Effector CD4-positive, alpha-beta T cell (primary cell): ENCODE data around the gene GYPC.
"Not testable (repeated sequence)": the region's sequence is repeated elsewhere in the genome, so short reads cannot be mapped to it uniquely, and the experiment has no call there.

Experiments
- DNase-seq: peaks from one replicate; pipeline ENCODE4 v3.0.0-alpha.2; 2020

GYPC gene

DNA sequence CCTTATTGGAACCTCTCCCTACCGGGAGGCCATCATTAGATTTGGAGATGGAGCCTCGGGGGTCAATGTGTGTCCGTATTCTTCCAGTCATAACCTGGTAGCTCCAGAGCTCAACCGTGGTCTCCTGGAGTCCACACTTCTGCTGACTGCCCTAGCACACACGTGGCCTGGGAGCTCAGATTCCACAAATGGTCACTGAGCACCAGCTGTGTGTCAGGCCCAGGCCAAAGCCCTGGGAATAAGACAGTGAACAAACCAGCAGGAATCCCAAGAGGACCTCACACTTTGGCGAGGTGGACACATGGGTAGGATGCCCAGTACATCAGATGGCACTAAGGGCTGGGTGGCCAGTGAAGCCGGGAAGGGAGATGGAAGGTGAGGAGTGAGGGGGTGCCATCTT is 15.5 kb downstream of the GYPC start:
- DNase-seq: no peak

DNA sequence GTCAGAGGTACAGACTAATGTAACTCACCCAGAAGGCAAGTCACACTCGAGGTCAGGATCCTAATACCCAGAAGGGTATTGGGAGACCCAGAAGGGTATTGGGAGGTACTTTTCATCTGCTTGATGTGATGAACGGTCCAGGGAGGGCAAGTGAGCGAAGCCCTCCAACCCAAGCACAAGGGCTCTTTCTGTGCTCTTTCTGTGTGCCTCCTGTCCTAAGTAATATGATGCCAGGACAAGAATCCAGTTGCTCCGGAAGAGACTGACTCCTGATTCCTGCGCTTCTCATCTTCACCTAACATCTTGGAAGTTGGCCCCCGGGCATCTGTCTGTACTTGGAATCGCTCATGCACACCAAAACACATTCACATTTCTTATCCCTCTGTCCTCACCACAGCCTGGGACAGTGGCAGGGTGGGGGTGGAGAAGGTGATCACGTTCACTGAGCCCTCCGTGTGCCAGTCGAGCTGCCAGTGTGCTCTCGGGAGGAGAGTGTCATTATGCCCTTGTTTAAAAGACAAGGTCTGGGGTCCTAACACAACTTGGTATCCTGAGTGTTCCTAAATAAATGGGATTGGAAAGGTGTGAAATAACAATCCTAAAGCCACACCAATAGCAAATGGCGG is 17.1 kb downstream of the GYPC start:
- DNase-seq: no peak

DNA sequence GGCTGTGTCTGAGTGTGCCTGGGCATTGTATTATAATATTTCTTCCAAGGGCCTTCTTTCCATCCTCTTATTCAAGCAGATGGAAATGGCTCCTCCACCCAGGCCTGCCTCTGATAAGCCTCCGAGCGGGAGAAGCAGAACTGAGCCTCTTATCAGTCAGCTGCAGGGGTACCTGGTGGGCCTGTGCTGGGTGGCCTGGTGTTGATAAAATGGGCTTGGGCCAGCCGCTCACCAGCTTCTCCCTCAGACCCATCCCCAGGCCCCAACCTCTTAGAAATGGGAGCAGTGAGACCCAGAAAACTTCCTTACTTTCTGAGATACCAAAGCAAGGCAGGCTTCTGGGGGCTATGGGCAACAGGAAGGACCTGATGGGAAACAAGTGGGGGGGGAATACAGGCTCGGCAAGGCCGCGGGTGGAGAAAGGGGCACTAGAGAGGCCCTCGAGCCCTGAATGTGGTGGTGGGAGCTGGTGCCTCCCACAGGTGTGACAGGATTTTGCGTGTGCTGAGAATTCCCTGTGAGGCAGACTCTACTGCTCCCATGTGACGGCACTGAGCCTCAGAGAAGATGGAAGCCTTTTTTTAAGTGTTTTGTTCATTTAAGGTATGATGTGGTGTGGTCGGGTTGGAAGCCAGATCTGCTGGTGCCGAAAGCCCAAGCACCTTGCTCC is 18.3 kb downstream of the GYPC start:
- DNase-seq: no peak

DNA sequence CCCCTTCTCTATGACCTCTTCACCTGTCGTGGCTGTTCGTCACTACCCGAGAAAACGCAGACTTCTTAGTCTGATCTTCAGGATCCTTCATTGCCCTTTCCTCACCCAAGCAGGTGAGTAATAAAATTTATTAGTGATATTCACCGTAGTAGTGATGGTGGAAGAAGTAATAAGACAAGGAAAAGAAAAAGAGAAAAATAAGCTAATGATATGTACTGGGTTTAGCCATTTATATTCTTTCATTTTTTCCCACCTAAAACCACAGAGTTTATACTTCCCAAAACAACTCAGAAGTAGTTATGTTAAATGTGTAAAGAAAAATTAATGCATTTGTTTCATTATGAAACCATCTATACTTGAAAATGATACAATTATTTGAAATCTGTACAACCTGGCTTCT is 19.7 kb downstream of the GYPC start:
- no peak for DNase-seq

DNA sequence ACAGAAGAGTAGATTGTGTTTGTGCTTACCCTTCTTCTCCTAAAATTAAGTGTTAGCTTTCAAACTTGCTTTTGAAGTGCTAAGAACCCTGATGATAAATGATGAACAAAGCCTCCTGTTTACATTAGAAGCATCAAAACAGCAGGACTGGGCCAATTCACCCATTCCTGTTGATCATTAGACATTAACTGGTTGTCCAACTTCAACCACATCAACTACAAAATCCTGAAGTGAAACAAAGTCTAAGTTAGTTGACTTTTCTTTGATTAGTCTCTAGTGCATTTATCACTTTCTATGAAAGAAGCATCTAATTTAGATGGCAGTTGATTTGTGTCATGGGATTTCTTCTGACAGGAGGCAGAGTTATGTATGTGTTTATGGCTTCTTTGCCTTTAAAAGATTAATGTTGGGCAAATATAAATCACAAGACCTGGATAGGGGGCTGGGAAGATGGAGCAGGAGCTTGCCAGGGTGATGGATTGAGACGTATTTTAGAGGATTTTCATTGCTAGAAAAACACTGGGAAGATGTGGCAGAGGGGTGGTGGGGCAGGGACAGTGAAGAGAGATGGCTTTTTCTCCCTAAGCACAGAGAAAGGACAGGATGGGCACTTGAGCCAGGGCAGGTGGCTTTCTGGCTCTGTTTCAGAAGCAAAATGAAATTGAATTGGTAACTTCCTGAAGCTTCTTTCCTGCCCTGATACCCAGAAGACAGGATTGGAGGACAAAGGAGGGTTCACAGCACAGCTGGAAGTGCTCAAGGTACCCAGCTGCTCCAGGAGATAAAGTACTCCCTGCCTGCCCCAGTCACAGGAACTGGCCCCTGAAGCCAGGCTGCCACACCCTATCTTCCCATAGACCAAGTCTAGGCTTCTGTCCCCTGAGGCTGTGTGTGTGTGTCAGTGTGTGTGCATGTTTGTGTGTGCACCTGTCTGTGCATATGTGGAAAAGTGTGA is 20.5 kb downstream of the GYPC start:
- no peak for DNase-seq

DNA sequence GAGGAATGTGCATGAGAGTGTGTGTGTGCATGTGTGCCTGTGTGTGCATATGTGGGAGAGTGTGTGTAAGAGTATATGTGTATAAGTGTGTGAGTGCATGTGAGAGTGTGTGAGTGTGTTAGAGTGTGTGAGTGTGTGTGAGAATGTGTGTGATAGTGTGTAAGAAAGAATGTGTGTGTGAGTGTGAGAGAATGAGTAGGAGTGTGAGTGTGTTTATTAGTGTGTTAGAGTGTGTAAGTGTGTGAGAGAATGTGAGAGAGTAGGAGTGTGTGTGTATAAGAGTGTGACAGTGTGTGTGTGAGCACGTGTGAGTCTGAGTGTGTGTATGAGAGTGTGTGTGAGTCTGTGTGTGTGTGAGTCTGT is 21.2 kb downstream of the GYPC start:
- DNase-seq: no peak

DNA sequence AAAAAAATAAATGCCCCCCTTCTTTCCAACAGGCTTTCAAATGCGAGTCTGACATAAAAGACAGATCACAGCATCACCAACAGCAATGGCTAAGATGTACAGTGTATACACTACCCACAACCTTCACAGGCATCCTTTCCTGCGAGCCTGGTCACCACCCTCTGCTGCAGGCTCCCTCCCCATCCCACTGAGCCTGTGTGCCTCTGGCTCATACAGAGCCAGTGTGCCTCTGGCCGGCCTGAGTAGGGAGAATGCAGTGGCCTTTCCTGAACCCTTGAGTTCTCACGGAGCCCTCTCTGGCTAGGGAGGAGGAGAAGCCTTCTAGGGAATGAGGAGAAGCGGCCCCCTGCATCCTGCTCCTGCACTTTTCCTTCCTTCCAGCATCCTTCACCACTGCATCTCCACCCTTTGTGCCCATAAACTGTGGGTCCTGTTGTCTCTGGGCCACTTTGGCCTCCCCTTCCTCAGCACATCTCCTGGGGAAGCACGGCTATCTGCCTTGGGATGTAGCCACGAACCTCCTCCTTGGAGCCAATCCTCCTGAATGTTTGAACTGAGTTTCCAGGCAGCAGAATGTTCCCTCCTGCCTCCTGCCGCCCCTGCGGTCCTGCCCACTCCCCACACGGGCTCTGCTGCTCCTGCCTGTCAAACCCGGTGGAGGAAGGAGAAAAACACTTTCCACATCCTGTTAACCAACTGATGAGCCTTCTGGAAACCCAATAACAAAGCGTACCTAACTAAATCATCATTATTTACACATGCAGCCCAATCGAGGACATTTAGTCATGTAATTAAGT is 22.5 kb downstream of the GYPC start:
- DNase-seq: no peak

DNA sequence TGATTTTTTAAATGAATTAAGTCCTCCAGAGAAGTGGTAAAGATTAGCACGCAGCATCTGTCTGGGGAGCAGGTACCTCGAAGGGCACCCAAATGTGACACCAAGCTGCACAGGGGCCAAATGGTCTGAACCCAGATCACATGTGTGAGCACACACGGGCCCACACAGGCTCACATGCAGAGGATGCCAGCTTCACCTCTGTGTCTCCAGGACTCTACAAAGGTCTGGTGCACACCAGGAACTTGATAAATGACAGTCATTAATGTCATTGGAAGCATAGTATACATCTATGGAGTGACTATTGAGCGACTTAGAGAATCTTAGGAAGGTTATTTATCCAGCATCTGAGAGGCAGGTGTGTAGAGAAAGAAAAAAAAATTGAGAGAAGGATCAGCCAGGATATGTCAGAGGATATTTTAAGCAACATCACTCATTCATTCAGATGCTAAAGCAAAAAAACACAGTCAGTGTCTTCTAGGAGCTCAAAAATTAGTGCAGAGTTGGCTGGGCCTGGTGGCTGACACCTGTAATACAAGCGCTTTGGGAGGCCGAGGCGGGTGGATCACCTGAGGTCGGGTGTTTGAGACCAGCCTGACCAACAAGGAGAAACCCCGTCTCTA is 23.2 kb downstream of the GYPC start:
- DNase-seq: no peak

DNA sequence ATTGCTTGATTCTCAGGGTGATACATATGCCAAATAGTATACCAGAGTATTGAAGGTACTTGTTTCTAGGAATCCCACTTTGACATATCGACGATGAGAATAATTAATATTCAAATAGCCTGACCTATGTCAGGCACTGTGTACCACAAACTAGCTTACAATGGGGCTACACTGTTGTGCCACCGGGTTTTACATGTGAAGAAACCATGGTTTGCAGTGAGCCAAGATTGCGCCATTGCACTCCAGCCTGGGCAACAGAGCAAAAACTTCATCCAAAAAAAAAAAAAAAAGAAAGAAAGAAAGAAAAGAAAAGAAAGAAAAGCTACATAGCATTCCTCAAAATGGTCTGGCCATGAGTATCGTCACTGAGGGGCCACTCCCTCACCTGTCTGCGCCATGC is 25.5 kb downstream of the GYPC start:
- DNase-seq: no peak

DNA sequence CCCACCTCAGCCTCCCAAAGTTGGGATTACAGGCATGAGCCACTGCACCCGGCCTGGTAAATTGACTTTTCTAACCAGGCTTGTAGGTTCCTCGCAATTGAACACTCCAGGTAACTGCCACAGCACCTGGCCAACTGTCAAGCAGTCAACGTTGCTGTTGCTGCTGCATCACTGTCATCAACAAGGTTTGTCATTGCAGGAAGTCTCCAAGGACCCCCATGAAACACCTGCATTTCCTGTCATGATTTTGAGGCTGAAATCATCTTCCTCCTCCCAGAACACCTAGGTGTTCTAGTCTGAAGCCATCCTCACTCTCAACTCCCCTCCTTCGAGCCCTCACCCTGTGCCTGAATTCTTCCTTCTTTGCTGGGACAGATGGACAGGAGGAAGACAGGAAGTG is 29.7 kb downstream of the GYPC start:
- no peak for DNase-seq

DNA sequence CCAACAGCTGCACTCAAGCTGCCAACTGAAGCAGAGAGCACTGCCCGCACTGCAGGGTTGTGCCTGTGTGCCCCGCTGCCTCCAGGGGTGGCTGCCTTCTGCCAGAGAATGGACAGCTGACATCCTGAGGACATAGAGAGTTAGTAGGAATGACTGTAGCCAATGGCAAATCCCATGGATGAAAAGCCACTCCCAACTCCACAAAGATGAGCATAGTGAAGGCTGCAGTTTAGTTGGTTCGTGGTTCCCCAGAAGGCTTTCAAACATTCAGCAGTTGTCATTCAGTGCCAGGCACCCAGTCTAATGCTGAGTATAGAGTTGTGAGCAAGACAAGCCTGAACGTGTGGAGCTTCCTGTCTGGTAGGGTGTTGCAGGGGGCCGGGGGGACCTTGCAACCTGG is 30.3 kb downstream of the GYPC start:
- no peak for DNase-seq

DNA sequence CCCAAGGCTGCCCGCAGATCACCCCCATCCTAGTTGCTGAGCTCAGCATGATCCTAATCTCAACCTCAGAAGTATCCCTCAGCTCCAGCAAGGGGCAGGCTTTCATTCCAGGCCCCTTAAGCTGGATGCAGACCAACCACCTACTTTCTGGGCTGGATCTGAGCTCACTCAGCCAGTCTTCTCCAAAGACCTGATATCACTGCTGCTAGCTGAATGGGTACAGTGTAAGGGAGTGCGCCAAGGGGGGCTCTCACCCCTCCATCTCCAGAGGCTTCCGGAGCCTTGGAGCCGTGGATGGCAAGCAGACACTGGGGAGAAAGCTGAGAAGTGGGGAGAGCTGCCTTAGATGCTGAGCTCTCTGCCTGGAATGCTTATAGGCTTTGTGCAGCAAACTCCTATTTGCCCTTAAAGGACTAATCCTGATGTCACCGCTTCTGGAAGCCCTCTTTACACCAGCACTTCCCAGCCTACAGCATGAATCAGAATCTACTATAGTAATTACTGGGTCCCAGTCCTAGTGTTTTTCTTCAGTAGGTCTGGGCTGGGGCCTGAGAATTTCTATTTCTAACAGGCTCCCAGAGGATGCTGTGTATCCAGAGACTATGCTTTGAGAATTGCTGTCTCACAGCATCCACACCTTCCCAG is 31.0 kb downstream of the GYPC start:
- no peak for DNase-seq

DNA sequence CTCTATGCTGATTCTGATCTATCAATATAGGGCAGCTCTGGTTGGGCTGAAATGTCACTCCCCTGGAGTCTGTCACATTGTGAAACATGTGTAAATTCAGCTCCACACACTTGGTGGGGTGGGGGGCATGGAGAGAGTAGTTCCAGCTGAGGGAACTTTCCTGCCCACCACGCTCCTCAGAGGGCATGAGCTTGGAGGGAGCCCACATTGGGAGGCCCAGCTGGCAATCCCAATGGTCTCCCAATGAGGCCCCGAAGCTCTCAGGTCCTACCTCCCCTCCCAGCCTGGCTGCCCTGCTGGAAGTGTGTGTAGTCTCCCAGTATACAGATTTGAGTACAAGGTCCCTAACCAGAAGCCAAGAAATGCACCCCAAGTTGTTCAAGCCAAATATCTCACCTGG is 31.5 kb downstream of the GYPC start:
- DNase-seq: no peak

DNA sequence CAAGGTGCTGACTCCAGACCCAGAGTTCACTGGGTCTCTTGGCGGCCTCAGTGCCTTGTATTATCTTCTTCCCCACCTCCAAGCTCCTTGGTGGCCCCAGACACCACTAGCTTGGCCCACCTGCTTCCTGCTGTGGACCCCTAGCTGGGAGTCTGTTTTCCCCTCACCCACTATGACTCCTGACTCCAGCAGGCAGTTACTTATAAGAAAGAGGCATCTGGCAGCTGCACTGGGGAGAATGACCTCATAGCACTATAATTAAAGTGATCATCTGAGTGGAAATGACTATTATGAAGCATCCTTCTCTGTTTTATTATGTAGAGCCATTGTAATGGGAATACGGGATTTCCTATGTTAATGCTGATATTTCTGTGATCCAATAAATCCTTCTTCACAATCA is 32.6 kb downstream of the GYPC start:
- DNase-seq: not testable (repeated sequence)

DNA sequence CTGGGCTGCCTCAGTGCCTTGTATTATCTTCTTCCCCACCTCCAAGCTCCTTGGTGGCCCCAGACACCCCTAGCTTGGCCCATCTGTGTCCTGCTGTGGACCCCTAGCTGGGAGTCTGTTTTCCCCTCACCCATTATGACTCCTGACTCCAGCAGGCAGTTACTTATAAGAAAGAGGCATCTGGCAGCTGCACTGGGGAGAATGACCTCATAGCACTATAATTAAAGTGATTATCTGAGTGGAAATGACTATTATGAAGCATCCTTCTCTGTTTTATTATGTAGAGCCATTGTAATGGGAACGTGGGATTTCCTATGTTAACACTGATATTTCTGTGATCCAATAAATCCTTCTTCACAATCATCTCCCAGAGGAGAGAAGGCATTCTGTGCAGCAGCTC is 36.3 kb downstream of the GYPC start:
- DNase-seq: not testable (repeated sequence)

DNA sequence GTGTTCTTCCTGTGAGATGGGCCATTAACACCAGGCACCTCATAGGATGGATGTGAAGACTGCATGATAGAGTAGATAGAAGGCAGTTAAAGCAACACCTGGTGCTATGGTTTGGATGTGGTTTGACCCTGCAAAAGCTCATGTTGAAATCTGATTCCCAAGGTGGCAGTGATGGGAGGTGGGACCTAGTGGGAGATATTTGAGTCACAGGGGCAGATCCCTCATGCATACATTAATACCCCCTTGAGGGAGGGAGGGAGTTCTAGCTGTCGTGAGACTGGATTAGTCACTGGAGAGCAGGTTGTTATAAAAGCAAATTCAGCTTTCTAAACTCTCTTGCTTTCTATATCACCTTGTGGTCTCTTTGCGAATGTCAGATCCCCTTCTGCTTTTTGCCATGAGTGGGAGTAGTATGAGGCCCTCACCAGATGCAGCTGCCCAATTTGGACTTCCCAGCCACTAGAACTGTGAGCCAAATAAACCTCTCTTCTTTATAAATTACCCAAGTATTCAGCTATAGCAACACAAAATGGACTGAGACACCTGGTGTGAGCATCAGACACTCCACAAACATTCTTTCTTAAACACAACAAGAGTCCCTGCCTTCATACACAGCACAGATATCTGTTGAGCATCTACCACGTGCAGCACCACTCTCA is 37.1 kb downstream of the GYPC start:
- not testable (repeated sequence) for DNase-seq

DNA sequence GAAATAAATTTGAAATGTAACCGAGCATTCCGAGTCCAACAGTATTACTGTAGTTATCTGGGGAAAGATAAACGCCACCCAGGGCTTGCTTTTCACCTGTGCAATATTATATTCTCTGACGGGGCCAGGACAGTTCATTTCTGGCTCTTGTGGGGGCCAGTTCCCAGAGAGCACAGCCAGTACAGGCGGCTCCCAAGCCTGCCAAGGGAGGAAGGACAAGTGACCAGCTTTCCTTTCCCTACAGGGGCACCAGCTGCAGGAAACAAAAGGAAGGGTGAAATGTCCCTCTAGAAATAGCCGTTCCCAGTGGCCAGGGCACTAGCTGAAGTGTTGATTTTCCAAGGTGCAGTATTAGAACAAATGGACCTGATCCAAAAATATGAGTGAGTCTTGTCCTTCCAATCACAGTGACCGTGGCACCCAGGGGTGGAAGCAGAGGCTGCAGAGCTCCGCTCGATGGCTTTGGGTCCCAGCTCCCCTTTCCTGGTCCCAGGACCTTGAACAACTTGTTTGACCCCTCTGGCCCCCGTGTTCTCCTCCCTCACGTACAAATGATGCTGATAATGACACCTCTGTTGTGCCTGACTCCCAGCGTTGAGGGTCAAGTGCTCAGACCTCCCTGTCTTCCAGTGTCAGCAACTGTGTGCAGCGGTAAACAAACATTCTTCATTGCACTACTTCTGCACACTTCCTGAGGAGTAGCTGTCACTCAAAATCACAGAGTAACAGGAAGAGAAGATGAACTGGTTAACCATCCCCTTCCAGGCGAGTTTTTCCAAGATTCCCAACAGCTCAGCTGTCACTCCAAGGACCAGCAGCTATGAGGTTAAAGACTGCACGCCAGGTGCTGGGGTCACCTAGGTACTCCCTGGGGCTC is 40.9 kb downstream of the GYPC start:
- no peak for DNase-seq

DNA sequence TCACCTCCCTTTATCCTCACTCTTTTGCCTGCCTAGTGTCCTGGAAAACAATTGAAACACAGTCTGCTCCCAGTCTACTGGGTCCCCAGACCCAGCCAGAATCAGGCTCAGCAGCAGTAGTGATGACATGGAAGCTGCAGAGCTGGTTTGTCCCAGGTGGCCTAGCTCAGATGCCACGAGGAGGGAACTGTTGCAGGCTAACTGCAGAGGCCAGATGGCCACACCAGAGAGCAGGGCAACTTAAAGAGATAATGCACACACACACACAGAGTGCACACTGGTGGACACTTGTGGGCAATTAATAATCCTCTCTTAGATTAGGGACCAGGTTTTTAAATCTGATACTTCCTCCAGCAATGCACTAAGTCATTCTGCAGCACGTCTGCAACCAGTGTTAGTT is 42.4 kb downstream of the GYPC start:
- DNase-seq: no peak

DNA sequence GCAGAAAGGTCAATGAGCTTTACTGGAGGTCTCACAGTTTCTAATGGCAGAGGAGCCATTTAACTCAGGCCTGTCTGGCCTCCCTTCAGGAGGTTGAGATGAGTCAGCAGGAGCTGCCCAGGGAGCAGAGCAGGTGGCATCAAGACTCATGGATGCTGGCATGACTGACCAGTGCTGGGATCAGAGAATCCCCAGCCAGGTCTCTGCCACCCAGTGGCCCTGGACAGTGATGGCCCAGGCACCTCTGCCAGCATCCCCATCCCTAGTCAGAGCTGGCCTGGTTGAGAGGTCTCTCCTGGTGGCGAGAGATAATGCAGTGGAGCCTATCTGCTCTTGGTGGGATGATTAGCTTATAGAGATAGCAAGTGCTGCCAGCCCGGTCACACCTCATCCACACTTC is 43.1 kb downstream of the GYPC start:
- DNase-seq: no peak
